ENCODE results near the gene ITGB6.

ITGB6 gene

DNA sequence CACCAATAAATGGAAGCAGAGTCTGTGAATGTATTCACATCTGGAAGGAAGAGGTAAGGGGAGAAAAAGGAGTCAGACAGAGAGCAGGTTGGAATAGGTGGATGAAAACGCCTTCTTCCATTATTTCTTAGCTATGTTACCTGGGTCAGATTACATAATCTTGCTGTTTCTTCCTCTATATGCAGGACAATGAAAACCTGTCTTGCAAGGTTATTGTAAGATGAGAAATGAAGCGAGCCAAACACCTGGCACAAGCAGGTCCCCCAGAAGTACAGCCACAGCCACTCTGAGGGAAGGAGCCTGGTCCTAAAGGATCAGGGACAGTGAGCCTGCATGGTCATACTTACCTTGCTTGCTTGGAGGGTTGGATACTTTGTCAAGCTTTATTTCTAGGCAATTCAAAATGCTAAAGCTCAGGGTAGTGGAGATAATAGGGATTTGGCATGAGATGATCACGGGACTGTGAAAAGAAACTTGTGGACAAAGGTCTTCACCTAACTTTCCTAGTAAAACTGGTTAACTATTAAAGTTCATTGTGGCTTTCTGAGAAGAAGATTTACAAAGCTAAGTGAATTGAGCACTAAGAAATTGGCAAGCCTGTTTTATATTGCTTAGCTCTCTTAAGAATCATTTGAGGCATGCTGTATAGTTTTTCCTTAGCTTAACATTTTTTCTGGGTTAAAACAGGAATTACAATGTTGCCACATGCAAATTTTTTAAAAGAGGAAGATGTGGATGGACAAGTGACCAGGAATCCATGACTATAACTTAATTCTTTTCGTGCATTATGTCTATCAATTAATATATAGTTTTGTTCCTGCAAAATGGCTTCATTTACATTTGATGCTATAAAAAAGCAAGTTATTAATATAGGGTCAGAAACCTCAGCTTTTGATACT is 121.9 kb downstream of the ITGB6 start:
- no peak for DNase-seq

DNA sequence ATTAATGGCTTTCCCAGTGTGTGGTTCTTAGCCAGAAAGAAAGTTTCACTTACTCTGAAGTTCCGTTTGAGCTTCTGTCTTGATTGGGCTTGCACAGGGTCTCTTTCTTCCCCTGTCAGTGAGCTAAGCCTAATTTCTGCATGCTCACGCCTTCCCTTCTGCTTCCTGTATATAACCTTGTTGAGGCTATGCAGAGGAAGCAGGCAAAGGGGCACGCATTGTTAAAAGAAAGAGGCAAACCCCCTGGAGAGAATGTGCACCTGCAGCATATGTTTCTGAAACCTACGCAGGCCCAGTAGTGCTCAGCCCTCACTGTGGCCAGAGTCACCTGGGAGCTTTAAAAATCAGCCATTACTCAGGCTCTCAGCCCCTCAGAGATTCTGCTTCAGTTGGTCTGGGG is 123.2 kb downstream of the ITGB6 start:
- DNase-seq, result no peak

DNA sequence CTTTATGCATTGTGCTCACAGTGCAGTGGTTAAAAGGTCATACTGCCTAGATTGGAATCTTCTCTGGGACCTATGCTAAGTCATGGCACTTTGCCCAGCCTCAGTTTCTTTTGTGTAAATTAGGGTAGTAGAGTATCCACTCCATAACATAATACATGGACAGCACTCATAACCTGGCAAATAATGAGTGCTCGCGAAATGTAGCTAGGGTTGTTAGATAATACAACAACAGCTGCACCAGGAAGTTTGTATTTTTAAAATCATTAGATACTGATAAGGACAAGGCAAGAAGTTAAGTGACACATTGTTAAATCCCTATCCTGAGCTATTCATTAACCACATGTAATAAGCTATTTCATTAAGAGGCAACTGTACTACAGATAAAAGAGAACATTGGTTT is 123.8 kb downstream of the ITGB6 start:
- DNase-seq, result no peak

DNA sequence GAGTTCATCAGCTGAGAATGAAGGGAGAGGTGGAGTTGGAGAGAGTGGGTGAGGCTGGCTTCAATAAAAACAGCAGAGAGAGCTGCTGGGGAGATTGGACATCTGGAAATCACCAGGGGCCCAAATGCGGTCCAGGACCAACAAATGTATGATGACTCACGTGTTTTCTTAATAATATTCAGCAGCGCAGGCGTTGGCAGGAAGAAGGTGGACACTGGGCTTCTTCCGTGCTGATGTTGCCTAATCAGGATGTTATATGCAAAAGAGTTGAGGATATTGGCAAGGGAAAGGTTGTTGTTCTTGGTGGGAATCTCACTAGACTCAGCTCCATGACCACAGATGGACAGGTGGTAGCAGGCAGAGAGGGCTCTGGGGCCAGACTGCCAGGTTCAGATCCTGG is 124.9 kb downstream of the ITGB6 start:
- DNase-seq, result no peak

DNA sequence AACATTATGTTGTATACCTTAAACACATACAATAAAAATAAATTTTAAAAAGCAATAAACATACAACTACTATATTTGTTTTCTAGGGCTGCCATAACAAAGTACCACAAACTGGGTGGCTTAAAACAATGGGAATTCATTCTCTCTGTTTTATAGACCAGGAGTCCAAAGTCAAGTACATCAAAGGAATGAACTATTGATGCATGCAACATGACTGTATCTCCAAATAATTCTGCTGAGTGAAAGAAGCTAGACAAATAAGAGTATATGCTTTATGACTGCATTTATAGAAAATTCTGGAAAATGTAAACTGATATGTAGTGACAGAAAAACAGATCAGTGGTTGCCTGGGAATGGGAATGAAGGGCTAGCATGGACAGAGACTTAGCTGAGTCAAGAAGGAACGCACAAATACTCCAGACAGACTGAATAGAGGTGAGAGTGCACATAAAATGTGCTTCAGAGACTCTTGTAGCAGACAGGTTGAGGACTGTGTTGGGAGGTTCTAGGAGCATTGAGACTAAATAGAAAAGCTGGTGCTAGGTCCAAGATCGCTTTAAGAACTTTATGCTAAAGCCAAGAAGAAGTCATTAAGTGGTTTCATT is 126.7 kb downstream of the ITGB6 start:
- DNase-seq, result no peak

DNA sequence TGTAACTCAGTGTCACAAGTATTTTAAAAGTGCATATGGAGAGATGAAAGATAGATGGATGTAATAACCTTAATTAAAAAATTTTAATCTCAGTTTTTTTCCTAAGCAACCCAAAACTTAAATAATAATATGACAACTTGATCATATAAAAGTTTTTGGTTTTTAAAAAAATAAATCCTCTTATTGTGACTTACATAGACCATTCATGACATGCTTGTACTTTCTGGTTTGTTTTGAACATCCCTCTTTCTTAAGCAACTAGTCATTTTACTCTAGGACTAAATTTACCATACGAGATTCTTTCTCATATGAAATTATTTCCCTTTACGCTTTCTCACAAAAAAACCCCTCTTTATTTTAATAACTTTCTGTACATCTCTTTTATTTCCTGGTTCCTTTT is 131.2 kb downstream of the ITGB6 start:
- DNase-seq, result no peak

DNA sequence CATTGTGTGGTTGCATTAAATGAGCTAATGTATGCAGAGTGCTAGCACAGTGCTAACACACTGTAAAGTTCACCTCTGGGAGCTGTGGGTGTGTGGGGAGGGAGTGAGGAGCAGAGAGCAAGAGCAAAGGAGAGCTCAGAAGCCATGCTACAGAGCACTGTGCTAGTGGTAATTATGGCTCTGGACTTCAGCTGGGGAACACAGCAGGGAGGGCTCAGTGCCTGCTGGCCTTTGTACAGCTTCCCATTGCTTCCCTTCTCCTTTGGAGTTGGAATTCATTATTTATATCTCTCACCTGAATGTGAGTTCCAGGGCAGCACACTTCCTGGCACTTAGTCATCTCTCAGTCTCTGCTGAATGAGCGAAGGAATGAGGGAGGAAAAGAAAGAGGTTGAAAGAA is 135.2 kb downstream of the ITGB6 start:
- DNase-seq, result no peak

DNA sequence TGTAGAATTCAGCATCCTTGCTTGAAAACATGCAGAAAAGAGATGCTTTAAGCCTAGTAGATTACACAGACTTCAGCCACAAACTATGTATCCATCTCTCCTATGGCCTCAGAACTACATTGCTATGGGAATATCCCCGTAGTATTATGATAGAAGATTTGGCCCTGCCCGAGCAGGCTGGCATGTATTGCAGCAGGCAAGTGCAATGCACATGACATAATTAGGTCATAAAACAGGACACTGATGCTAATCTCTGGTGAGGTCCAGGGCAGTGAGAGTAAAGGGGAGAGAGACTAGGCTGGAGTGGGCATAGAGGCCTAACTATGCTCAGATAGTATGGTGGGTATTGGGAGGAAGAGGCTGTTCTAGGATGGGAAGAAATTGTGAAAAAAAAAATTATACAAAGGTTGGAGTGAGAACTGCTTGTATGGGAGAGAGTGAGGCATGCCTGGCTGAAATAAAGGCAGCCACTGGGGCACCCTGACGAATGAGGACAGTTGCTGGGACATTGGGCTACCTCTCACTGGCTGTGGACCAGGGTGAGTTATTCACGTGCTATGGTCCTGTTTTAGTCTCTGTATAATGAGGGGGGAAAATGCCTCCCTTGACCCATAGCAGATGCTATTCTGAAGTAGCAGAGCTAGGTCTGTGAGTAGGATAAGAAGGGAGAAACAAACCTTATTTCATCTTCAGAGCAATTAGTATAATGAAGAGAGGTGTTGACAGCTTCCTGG is 136.0 kb downstream of the ITGB6 start:
- no peak for DNase-seq

DNA sequence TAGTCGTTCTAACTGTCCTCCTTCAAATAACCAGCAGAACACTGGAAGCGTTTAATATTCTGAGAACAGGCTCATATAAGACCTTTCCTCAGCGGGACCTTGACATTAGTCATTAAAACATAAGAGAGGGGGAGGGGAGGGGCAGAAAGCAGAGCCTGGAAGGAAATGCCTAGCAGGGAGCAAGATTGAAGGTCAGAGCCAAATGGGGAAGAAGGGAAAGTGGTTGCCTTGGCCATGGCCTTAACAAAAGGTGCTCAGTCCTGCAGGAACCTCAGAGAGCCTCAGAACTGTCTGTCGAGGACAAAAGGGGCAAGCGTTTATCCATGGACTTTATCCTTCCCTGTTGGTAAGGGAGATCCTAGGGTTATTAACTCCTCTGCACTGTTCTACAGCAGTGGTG is 136.8 kb downstream of the ITGB6 start:
- no peak for DNase-seq

DNA sequence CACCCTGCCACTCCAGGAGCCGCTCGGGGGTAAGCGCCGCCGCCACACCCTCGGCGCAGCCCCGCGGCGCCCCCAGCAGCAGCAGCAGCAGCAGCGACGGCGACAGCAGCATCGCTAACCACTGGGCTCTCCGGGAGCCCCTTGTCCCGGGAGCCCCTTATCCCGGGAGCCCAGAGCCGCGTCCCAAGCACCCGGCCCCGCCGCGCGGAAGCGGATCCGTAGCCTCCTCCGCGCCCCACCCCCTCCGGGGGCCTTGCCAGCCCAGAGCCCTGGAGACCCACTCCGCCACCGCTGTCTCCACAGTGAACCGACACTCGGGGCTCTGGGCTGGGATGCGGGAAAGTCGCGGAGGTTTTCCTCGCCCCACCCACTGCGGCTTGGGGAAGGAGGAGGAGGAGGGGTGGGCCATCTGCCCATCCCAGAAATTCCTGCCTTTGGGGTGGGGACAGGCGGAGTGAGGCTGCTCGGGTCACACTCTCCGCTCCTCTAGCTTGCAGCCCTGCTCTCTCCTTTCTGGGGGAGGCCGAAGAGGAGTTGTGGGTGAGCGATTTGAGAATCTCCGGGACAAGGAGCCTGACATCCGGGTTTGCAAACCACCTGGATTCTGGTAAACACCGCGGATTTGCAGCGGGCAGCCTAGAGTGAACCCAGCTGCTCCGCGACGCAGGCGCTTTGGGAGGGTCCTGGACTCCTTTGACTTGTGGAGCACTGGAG is 137.6 kb downstream of the ITGB6 start, which contains the start of gene PLA2R1:
Gene PLA2R1, minus strand, starts transcription at position 324 of the 714 bp plus-strand sequence. Its CDS starts 212 bp downstream, at position 112.
- no peak for DNase-seq

DNA sequence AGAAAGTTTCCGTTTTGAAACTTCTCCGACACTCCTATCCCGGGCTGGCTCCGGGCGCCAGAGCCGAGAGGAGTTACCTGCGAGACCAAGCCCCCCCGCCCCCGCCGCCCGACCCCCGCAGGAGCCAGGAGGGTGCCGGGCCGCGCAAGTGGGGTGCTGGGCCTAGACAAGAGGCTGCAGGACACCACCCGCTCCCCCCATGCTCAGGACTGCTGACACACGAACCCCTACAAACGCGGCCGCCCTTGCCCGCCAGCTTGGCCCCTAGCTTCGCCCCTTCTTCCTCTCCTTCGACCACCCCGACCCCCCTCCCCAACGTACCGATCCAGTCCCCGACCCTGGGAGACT is 138.2 kb downstream of the ITGB6 start:
- DNase-seq, result no peak

DNA sequence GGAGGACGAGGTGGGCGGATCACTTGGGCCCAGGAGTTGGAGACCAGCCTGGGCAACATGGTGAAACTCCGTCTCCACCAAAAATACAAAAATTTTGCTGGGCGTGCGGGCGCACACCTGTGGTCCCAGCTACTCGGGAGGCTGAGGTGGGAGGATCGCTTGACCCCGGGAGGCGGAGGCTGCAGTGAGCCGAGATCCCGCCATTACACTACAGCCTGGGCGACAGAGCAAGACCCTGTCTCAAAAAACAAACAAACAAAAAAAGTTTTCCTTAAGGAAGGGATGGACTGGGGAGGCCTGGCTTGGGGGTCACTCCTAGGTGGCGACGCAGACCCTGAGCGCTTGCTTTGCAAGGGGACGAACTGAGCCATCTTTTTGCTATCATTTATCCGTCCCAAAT is 138.5 kb downstream of the ITGB6 start:
- DNase-seq, result no peak

DNA sequence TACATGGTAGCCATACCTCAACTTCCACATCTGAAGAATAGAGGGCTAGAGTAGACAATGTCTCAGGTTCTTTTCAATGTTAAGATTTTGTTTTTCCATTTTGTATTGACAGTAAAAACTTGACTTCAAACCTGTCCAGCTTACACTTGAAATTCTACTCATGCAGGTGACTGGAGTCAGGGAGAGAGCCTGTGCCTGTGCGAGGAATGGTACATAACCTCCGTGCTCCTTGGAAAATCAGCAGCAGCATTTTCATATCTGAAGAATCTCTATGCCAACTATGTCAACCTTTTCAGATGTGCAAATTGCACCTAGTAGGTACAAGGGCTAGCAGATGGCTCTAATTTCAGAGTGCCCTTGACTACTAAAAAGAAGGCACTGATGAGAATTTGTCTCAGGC is 139.8 kb downstream of the ITGB6 start:
- DNase-seq, result no peak

DNA sequence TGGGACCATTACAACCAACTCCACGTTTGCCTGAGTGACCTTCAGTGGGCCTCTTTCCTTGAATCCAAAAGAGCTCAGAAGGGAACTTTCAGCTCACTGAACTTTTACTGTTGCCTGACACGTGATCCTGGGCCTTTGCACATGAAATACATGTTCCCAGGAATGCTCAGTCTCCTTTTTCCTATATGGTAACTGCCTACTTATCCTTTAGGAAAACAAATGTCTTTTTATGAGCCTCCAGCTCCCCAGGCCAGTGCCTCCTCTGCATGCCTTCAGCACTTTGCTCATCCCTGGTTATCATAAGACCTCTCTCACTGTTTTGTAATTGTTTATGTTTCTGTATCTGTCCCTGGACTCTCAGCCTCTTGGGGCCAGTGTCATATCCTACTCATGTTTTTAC is 142.7 kb downstream of the ITGB6 start:
- DNase-seq, result no peak

DNA sequence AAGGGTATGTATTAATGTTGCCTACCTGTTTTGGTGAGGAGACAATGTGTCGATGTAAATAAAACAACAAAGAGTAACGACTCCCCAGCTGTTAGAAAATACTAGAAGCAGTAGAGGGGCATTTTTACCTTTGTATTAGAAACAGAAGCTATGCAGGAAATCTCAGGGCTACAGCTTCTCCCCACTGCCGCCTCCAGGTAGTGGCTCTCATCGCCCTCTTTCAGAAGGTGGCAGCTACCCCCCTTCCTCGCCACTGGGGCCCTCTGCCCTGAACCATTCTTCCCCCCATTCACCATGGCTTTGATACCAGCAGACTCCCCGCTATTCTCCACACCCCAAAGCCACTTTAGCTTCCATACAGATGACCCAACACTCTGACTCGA is 144.4 kb downstream of the ITGB6 start:
- no peak for DNase-seq

DNA sequence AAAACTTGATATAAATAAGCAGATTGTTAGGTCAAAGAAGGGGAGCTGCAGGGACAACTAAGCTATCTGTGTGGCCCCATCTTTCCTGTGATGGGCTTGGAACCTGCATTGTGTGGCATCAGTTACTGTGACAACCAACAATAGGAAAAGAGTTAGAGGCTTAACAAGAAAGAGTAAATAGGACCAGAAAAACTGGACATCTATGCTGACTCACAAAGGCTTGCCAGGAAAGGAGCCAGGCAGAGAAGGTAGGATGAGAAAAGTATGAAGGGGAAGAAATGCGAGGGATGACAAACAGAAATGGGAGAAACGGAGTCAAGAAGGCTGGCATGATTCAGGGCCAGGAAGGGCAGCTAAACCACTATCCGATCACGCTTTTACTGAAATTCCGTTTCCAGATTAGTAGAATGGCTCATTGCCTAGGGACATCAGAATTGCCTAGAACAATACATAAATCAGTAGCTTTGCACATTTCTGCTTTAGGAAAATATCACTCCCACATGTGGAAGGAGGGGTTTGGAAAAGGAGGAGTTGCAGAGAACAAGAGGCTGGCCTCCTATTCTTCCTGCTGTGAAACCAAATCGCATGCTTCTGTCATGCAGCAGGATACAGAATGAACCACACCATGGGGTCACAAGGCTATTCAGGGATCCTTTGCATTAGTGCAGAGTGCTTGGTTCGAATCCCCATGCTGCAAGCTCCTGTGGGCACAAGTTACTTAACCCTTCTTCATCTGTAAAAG is 144.9 kb downstream of the ITGB6 start:
- DNase-seq, result no peak

DNA sequence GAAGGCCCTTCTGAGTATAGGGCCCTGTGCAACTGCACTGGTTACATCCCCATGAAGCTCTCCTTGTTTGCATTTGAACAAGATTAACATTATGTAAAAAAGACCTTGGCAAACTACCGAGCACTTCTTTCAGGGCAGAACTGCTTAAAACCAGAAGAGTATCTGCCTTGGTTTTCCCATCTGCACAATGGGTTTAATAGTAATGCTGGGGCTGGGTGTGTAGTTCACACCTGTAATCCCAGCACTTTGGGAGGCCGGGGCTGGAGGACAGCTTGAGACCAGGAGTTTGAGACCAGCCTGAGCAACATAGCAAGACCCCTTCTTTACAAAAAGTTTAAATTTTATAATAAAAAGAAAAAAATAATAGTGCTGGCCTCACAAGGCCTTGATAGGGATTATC is 146.1 kb downstream of the ITGB6 start:
- DNase-seq, result no peak

DNA sequence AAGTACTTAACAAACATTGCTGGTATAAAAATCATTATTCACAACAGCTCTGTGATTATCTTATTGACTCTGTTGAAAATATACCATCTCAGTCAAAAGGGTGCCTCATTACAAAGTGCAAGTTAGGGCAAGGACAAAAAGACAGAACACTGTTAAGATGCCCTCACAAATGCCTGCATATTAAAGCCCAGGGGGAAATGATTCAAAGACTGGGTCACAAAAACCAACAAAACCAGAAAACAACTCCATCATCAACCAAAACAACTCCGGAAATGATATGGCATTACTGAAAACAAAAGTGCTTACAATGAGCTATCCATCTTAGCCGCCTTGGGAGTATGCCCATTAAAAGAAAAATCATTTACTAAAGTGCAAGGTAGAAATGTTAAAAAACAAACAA is 147.5 kb downstream of the ITGB6 start:
- DNase-seq, result no peak

DNA sequence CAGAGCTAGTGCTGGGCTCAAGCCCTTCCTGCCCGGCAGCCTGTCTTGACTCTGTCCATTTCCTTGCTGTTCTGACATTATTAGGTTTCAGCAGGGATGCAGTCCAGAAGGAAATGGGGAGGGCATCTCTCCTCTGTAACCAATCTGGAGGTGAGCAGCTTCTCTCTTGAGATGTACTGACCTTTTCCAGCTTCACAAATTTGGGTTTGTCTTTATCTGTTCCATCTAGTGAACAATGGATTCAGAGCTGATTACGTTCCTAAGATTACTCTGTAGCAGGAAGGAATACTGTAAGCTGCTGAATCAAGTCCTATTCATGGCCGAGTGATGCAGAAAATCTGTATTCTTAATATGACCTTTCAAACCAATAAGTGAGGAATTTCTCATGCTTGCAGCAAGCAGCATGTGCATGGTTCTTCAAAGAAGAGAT is 148.7 kb downstream of the ITGB6 start:
- no peak for DNase-seq

DNA sequence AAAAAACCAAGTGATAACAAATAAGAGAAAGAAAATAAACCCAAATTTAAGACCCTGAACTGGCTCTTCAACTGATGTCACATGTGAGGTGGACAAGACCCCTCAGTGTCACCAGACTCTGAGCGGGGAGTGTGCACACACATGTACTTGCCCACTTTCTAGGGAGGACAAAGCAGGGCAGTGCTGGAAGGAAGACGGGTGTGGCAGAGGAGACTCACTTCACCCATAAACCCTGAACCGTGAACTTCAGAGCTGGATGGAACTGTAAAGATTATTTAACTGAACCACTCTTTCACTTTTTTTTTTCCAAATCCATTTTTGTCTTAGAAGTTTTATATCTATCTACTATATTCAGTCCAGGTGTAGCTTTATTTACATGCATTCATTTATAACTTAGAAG is 149.9 kb downstream of the ITGB6 start:
- no peak for DNase-seq
